AG08395 (cell line): Measurements from ENCODE around the gene CEND1.
A peak's percentile ranks its signal among the peaks of the same experiment; 100 is the strongest.

Source experiments
- DNase-seq: peaks from one replicate; pipeline ENCODE4 v3.0.0; 2012; ENCODE audit warnings: mixed read lengths, low spot score

CEND1 gene

DNA sequence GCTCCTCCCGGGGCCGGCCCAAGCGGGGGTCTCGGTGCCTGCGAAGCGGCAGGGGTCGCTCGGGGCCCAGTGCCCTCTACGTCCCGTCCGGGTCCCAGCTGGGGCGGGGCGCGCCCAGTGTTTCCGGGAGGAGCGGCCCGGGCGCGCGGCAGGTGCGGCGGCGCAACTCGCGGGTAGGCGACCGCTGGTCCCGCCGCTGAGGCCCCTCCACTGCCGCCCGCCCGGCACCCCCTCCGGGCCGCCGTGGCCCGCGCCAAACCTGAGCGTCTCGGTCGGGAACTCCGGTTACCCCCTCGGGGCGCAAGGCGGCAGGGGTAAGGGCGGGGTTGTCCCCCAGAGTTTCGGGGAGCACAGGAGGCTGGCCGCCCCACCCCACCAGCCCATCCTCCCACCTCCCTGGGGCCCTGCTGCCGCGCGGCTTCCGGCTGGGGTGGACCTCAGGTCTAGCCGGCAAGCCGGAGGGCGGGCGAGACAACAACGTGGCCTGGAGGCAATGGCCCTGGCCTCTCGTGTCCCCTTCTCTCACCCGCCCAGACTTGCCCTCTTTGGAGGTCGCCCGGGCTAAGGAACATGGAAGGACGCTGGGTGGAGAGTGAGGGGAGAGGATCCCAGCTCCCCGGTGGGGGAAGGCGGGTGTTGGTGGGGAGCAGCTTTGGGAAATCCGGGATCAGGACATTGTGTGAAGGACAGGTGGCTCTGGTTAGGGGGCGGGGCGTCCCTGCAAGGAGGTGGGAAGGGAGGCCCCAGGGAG lies 37.4 kb upstream of the CEND1 start:
- no peak for DNase-seq

GRCh38 chr11:826836-827145 lies 36.9 kb upstream of the CEND1 start:
- DNase-seq: no peak

- no peak for DNase-seq
Measured at GRCh38 chr11:826227-826621, 36.3 kb upstream of the CEND1 start.

GRCh38 chr11:825366-826226 lies 35.7 kb upstream of the CEND1 start:
- DNase-seq: no peak

DNA sequence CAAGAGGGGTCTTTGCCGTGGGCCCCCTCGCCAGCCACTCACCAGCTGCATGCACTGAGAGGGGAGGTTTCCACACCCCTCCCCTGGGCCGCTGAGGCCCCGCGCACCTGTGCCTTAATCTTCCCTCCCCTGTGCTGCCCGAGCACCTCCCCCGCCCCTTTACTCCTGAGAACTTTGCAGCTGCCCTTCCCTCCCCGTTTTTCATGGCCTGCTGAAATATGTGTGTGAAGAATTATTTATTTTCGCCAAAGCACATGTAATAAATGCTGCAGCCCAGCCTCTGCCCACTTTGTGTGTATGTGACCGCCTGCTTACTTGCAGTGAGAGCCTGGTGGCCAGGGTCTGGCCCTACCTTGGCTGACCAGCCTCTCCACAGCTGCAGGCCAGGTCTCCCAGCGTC lies 35.1 kb upstream of the CEND1 start:
- no peak for DNase-seq

DNA sequence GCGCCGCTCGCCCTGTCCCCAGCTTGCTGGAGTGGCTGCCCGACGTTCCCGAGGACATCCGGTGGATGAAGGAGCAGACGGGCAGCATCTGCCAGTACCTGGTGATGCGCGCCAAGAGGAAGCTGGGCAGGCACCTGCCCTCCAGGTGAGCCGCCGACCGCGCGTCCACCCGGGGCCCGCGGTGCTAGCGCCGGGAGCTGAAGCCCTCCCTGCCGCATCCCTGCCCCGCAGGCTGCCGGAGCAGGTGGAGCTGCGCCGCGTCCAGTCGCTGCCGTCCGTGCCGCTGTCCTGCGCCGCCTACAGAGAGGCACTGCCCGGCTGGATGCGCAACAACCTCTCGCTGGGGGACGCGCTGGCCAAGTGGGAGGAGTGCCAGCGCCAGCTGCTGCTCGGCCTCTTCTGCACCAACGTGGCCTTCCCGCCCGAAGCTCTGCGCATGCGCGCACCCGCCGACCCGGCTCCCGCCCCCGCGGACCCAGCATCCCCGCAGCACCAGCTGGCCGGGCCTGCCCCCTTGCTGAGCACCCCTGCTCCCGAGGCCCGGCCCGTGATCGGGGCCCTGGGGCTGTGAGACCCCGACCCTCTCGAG lies 34.5 kb upstream of the CEND1 start:
- DNase-seq: no peak

DNA sequence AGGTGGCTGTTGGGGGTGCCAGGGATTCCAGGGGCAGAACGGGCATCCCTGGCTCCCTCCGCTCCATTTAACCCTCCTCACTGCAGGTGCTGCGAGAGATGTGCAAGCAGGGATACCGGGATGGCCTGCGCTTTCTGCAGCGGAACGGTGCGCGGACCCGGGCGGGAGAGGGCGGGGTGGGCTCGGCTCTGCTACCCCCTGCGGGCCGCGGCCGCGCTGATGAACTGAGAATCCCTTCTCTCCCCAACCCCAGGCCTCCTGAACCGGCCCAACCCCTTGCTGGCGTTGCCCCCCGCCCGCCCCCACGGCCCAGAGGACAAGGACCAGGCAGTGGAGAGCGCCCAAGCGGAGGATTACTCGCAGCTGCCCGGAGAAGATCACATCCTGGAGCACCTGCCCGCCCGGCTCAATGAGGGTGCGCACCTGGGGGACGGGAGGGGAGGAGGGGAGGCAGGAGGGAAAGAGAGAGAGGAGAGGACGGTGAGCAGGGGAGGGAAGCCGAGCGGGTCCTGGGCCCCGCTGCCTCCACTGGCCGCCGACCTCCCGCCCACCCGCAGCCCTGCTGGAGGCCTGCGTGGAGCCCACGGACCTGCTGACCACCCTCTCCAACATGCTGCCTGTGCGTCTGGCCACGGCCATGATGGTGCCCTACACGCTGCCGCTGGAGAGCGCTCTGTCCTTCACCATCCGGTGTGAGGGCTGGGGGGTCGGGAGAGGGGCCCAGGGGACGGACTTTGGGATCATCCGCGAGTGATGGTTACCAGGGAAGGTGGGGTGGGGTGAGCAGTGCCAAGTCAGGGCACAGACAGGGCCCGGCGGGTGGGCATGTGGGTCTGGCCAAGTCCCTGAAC lies 33.8 kb upstream of the CEND1 start:
- no peak for DNase-seq

GRCh38 chr11:821512-822371 lies 31.9 kb upstream of the CEND1 start:
- DNase-seq: no peak

- DNase-seq: peak; percentile 93
Measured at GRCh38 chr11:820655-821511, 31.0 kb upstream of the CEND1 start.

- DNase-seq: peak; percentile 70
Measured at GRCh38 chr11:819943-820649, 30.2 kb upstream of the CEND1 start.

DNA sequence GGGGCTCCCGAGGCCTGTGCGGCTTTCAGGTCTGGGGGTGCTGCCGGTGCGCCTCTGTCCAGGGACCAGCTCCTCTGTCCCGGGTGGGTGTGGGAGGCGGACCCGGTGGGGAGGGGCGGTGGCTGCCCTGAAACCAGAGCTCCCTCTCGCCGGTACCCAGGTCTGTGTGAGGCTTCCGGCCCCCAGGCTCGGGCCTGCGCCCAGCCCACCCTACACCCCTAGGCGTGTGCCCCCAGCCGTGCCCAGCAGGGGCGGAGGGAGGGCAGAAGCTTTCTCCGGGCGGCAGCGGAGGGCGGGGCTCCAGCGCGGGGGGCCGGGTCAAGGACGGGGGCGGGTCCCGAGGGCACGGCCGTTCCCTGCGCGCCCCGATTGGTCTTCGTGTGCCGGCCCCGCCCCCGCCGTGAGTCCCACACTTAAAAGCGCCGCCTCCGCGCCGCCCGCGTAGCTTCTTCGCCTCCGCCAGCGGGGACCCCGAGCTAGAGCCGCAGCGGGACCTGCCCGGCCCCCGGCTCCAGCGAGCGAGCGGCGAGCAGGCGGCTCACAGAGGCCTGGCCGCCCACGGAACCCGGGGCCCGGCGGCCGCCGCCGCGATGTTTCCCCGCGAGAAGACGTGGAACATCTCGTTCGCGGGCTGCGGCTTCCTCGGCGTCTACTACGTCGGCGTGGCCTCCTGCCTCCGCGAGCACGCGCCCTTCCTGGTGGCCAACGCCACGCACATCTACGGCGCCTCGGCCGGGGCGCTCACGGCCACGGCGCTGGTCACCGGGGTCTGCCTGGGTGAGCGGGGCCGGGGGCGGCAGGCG lies 29.4 kb upstream of the CEND1 start:
- DNase-seq: peak; percentile 96

DNA sequence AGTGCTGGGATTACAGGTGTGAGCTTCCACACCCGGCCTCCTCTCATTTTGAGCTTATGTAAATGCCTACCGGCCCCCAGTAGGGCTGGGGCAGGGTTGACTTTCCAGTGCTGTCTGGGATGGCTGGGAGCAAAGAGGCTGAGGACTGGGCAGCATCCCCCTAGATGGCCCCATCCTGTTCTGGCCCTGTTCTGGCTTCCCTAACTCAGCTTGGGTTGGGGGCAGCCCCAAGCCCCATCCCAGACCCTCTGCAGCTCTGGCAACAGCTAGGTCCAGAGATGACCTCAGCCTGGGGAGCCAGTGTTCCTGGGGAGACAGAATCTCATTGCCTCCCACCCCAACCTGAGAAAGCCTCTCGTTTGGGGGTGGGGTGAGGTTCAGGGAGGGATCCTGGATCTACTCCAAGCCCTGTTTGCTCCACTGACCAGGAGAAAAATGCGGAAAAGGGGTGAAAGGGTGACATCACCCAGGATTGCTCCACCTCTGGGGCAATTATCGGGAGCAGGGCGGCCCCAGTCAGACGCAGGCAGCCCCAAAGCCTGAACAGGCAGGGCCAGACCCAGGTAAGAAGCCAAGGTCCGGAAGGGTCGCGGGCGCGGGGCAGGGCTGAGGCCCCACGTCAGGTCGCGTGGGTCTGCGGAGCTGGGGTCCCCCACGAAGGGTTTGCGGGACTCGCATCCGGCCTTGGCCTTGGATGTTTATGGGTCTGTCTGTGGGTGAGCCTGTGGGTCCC lies 28.7 kb upstream of the CEND1 start, which contains the start of gene PNPLA2:
PNPLA2 (plus strand) TSS at position 519 of the 733 bp plus-strand sequence. CDS start 805 bp downstream, outside the sequence.
- DNase-seq: peak; percentile 79

DNA sequence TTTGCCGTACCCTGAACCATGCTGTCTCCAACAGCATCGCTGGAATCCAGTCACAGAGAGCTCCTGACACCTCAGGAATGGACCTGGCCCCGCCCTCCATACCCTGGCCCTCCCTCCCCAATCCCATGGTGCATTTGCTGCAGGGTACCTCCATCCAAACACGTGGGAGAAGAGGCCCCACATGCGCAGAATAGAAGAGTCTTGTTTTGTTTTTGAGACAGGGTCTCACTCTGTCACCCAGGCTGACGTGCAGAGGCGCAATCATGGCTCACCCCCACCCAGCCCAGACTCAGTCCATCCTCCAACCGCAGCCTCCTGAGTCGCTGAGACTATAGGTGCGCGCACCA lies 26.5 kb upstream of the CEND1 start:
- no peak for DNase-seq

GRCh38 chr11:815675-816432 lies 26.0 kb upstream of the CEND1 start:
- DNase-seq: no peak

DNA sequence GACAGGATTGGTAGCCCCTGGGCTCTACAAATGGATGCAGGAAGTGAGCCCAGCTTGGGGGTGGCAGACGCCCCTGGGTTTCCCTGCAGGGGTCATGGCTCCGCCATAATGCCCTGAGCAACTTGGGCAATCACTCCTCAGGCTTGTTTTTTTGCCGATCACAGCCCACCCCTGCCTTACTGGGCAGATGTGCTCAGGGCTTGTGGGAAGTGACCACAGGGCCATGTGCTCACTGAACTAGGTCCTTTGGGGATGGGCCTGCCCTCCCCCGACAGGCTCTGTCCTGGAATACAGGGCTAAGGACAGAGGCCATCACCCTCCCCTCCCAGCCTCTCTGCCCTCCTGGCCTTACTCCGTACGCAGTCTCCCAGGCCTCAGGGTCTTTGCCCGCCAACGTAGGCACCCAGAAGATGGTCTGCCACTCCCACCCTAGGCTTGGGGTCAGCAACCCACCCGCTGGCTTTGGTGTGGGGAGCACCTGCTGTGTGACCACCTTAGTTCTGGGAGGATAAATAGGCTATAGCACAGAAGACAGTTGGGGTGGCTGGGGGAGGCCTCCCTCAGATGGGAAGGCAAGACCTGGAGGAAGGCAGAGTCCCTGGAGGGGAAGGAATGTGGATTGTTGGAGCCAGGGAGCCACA lies 23.7 kb upstream of the CEND1 start:
- DNase-seq: no peak

DNA sequence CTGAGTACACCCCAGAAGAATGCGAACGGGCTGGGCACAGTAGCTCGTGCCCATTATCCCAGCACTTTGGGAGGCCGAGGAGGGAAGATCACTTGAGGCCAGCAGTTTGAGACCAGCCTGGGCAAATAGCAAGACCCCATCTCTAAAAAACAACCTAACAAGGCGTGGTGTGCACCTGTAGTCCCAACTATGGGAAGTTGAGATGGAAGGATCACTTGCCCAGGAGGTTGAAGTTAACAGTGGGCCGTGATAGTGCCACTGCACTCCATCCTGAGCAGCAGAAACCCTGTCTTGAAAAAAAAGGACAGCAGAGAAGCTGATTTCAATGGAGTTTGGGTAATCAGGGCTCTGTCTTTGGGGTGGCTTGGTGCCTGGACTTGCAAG lies 23.2 kb upstream of the CEND1 start:
- no peak for DNase-seq

DNA sequence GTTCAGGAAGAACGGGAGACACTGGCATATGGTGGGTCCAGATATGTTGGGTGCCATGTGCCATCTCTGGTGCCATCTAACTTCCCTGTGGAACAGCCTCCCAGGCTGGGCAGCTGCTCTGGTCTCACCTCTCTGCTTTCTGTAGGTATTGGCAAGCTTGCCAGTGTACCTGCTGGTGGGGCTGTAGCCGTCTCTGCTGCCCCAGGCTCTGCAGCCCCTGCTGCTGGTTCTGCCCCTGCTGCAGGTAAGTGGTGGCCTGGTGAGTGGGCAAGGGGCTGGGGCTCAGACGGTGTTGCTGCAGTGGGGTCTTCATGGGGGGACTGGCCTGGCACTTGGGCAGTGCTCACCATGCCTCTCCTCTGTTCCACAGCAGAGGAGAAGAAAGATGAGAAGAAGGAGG lies 22.5 kb upstream of the CEND1 start:
- DNase-seq: no peak
